ENCODE data around the gene DOCK7. TPM values are rescaled to one million over a fixed set of nuclear protein-coding genes. Genes with fewer than 3 reads are reported as not detected.
A peak's percentile ranks its signal among the peaks of the same experiment; 100 is the strongest.

DOCK7 gene
- polyA plus RNA-seq, 1 of the 3 experiments (the other 2 are of a cell fraction) = 27.6 TPM

- 79% methylated on average over 2 of the region's 2 CpGs for whole genome bisulfite sequencing (ENCODE audit: low lambda C conversion rate)
- peaks cover 19% of the 10 kb centered on the region for H3F3A ChIP-seq (replicated peaks; ENCODE audit: insufficient read depth)
- no peak overlapping the region for H3K9ac ChIP-seq
- H3K9me3 ChIP-seq = no peaks in the 10 kb centered on the region
- H3K79me2 ChIP-seq (ENCODE audit: insufficient read depth) = no peaks in the 10 kb centered on the region; the same call in 1 of the 2 replicates
- ChIA-PET CTCF (no interaction called here), POLR2A (no interaction called here)
- no peak overlapping the region for H2AFZ ChIP-seq (ENCODE audit: low read depth)
- H3K4me3 ChIP-seq (ENCODE audit: low read depth in 2 of 2, low read length in 1 of 2) = no peak overlapping the region
- peaks cover 6% of the 10 kb centered on the region; the same call in 1 of the 2 replicates for H3K9me2 ChIP-seq
- H3K36me3 ChIP-seq (replicated peaks in 1 of 2; ENCODE audit: control insufficient read depth in 1 of 2, insufficient read depth in 2 of 2, low read length in 1 of 2) = peaks cover 11 to 46% of the 10 kb centered on the region in 2 experiments
- no peak overlapping the region for H3K4me2 ChIP-seq
- peaks cover 0 to 11% of the 10 kb centered on the region in 2 experiments; a peak in 2 of 4 replicates for H3K4me1 ChIP-seq (ENCODE audit: control insufficient read depth in 1 of 2, insufficient read depth in 2 of 2, low read depth in 1 of 2, low read length in 1 of 2)
- H3K27me3 ChIP-seq (ENCODE audit: insufficient read depth) = no peaks in the 10 kb centered on the region
- DNase-seq = no peak
- no peaks in the 10 kb centered on the region for H4K20me1 ChIP-seq (ENCODE audit: insufficient read depth)
- TF ChIP-seq SMC3 (IDR thresholded peaks at IDR 0.05; ENCODE audit: low read depth, low read length) (no peak), TEAD4 (IDR thresholded peaks at IDR 0.05; ENCODE audit: borderline replicate concordance, insufficient read depth) (no peak), JUND (IDR thresholded peaks at IDR 0.05) (no peak), YY1 (IDR thresholded peaks at IDR 0.05; ENCODE audit: low read depth) (no peak), EP300 (IDR thresholded peaks at IDR 0.05; ENCODE audit: borderline replicate concordance in 1 of 2, low read depth in 1 of 2, low read length in 1 of 2) (no peak), CHD2 (IDR thresholded peaks at IDR 0.05; ENCODE audit: low read length, partially characterized antibody) (no peak), EZH2phosphoT487 (IDR thresholded peaks at IDR 0.05; ENCODE audit: borderline replicate concordance, low read depth) (no peak), FOXM1 (IDR thresholded peaks at IDR 0.05; ENCODE audit: low read depth) (no peak), IRF3 (IDR thresholded peaks at IDR 0.05; ENCODE audit: low read depth, low read length) (no peak)
- peak overlapping the region in 1 of 2 experiments; percentile 25; a peak in 1 of 4 replicates for H3K27ac ChIP-seq (ENCODE audit: low read depth in 2 of 2, low read length in 1 of 2)
Observed at GRCh38 chr1:62593825-62594394, 94.3 kb downstream of the DOCK7 start.

DNA sequence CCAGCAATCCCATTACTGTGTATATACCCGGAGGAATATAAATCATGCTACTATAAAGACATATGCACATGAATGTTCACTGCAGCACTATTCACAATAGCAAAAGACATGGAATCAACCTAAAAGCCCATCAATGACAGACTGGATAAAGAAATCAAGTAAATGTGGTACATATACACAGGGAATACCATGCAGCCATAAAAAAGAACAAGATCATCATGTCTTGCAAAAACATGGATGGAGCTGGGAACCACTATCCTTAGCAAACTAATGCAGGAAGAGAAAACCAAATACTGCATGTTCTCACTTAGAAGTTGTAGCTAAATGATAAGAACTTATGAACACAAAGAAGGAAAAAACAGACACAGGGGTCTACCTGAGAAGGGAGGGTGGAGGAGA, 97.2 kb downstream of the DOCK7 start:
- no peak for DNase-seq
- no peak overlapping the region for H2AFZ ChIP-seq (ENCODE audit: low read depth)
- H3K4me3 ChIP-seq (ENCODE audit: low read depth in 2 of 2, low read length in 1 of 2) = no peak overlapping the region
- H3K36me3 ChIP-seq (replicated peaks in 1 of 2; ENCODE audit: control insufficient read depth in 1 of 2, insufficient read depth in 2 of 2, low read length in 1 of 2) = peaks cover 17 to 31% of the 10 kb centered on the region in 2 experiments
- H3K9me3 ChIP-seq = no peaks in the 10 kb centered on the region
- H4K20me1 ChIP-seq (ENCODE audit: insufficient read depth) = no peaks in the 10 kb centered on the region
- POLR2A ChIA-PET = no interaction called here
- CTCF ChIA-PET = no interaction called here
- no peak overlapping the region for H3K4me2 ChIP-seq
- TF ChIP-seq RAD21 (IDR thresholded peaks at IDR 0.05; ENCODE audit: low read length) = no peak
- peak overlapping the region in 1 of 2 experiments; percentile 39; a peak in 1 of 4 replicates for H3K27ac ChIP-seq (ENCODE audit: low read depth in 2 of 2, low read length in 1 of 2)
- no peaks in the 10 kb centered on the region for H3K27me3 ChIP-seq (ENCODE audit: insufficient read depth)
- WGBS (ENCODE audit: low lambda C conversion rate) = 92% methylated on average over 1 of the region's 1 CpG
- peaks cover 0 to 11% of the 10 kb centered on the region in 2 experiments; a peak in 2 of 4 replicates for H3K4me1 ChIP-seq (ENCODE audit: control insufficient read depth in 1 of 2, insufficient read depth in 2 of 2, low read depth in 1 of 2, low read length in 1 of 2)
- peaks cover 15% of the 10 kb centered on the region for H3F3A ChIP-seq (replicated peaks; ENCODE audit: insufficient read depth)
- no peaks in the 10 kb centered on the region for H3K79me2 ChIP-seq (ENCODE audit: insufficient read depth)
- H3K9me2 ChIP-seq = no peaks in the 10 kb centered on the region; the same call in 1 of the 2 replicates
- no peak overlapping the region for H3K9ac ChIP-seq

All from SK-N-SH (cell line).